ENCODE results near the gene SKP1.
"Not testable (repeated sequence)": the region's sequence is repeated elsewhere in the genome, so short reads cannot be mapped to it uniquely, and the experiment has no call there.

Gene SKP1

GRCh38 chr5:134176511-134177368 lies at the start of gene SKP1:
TSS of gene SKP1 (minus strand) at chr5:134176950. CDS start at chr5:134174022, 2,928 bp downstream.
- no peak for DNase-seq (ENCODE audit: low read depth, low spot score)

- DNase-seq (ENCODE audit: low read depth, low spot score) = peak; percentile 85
Measured at GRCh38 chr5:134225780-134226440, 49.2 kb upstream of the SKP1 start, which contains the start of gene PPP2CA. TSS of gene PPP2CA (minus strand) at chr5:134226073. CDS start at chr5:134225861, 212 bp downstream.

DNA sequence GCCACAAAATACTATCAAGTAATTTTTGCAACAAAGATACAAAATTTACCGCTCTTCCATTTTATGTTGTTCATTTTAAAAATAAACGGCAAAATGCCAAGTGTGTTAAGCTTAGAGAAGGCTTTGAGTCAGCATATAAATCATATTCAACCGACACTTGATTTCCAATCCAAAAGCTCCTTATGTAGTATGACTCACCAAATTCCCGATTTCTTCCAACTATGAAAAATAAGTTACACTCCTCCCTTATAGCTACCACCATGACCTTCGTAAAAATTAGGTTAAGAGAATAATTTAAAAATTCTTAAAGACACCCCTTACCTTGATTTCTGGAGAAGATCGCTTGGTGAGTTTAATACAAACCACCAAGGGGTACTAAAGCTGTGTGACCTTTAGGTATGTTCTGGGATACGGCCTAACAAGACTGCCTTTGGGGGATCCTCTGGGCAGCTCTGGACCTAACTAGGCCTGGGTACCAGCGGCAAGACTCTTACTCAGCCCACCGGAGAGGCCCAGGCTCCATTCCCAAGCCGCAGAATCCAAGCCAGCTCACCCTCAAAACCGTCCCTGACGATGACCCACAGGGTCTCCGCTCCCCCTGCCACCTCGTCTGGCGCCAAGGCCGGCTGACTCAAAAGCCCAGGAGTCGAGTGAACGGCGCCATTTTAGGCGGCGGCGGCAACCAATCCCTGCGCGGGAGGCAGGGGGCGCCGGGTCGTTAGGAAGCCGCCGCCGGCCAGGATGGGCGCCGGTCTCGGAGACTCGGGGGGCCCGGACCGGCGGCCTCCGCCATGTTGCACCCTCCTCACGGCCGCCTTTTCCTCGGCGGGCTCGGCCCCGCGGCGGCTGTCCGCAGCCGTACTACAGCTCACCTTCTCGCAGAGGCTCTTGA lies 48.4 kb upstream of the SKP1 start:
- no peak for DNase-seq (ENCODE audit: low read depth, low spot score)

DNA sequence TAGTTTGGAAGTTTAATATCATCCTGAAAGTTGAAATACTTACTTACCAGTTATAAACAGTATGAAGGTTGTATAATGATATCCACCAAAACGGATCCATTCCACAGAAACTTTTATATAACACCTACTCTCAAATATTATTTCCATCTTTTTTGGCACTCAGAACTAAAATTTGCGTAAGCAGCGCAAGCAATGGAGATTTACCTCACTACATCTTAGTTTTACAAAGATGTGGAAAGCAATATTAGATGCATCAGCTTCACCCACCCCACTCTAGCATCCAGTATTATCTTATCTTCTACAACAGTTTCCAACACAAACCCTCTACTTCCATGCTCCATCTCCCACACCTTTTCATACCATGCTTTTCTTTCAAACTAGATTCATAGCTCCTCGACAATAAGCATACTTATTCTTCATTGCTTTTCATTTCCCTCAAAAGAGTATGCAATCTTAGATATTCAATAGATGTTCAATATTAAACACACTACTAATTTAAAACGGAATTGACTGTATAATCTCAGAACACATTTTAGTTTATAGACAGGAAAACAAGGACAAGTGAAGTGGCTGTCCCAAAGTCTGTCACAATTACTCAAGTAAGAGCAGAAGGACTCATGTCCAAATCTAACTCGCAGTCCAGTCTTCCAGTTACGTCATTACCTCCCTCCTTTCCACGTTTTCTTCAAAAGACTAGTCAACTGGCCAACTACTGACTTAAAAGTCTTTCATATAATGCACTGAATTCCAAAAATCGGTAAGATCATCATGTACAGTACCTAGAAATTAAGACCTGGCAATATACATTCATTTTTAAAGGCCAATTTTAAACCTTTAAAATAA lies 46.9 kb upstream of the SKP1 start:
- no peak for DNase-seq (ENCODE audit: low read depth, low spot score)

- DNase-seq (ENCODE audit: low read depth, low spot score) = not testable (repeated sequence)
Measured at GRCh38 chr5:134221690-134222089, 44.9 kb upstream of the SKP1 start.

DNA sequence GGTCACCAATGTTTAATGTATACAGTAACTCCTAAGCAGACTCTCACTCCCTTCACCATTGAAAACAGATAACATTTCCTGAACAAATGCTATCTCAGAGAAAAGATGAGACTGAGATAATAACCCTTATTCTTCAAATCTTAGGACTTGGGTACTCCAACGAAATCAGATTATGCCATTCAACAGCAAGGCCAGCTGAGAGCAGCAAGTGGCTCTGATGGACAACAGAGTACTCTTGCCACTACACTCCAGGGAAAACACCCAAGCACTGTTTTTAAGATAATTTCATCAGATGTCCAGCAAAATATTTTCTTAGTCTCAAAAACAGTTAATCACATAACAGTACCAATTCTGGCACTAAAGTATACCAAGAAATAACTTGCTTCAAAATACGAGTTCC lies 39.0 kb upstream of the SKP1 start:
- DNase-seq (ENCODE audit: low read depth, low spot score) = no peak

DNA sequence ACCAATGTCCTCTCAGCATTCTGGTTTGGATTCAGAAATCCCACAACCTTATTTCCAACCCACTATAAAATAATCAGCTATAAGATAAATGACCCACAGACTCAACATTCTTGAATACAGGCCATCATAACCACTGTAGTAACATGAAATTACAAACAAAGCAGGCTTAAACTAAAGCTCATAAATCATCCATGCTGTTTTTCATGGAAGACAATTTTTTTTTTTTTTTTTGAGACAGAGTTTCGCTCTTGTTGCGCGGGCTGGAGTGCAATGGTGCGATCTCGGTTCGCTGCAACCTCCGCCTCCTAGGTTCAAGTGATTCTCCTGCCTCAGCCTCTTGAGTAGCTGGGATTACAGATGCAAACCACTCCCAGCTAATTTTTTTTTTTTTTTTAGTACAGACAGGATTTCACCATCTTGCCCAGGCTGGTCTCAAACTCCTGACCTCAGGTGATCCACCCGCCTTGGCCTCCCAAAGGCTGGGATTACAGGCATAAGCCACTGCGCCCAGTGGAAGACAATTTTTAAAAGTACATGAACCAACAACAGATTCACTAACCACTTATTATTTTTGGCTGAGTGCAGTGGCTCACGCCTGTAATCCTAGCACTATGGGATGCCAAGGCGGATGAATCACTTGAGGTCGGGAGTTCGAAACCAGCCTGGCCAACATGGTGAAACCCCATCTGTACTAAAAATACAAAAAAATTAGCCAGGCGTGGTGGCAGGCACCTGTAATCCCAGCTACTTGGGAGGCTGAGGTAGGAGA lies 34.7 kb upstream of the SKP1 start:
- not testable (repeated sequence) for DNase-seq (ENCODE audit: low read depth, low spot score)

- DNase-seq (ENCODE audit: low read depth, low spot score) = no peak
Measured at GRCh38 chr5:134209477-134210245, 32.9 kb upstream of the SKP1 start.

DNA sequence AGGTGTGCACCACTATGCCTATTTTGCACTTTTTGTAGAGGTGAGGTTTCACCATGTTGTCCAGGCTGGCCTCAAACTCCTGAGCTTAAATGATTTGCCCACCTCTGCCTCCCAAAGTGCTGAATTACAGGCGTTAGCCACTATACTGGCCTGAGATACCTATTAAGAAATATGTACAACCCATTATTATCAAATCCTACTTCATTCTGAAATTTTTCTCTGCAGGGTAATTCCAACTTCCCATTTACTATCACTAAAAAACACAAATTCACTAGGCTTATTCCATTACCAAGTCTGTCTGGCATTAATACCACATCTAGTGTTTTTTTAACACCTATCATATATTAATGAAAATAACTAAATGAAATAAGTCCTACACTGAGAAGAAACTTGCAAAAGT lies 30.9 kb upstream of the SKP1 start:
- DNase-seq (ENCODE audit: low read depth, low spot score) = no peak

GRCh38 chr5:134206627-134207160 lies 29.9 kb upstream of the SKP1 start:
- no peak for DNase-seq (ENCODE audit: low read depth, low spot score)

DNA sequence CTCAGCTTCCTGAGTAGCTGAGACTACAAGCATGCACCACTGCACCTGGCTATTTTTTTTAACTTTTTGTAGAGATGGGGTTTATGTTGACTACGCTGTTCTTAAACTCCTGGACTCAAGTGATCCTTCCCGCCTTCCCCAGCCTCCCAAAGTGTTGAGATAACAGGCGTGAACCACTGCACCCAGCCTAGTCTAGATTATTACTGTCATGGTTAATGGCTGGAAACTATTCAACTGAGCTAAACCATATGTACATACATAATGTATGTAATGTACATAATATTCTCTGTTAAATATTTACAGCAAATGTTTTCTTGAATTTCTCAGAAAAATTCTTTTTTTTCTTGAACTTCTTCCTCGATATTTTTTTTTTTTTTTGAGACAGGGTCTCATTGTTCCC lies 27.8 kb upstream of the SKP1 start:
- DNase-seq (ENCODE audit: low read depth, low spot score) = no peak

DNA sequence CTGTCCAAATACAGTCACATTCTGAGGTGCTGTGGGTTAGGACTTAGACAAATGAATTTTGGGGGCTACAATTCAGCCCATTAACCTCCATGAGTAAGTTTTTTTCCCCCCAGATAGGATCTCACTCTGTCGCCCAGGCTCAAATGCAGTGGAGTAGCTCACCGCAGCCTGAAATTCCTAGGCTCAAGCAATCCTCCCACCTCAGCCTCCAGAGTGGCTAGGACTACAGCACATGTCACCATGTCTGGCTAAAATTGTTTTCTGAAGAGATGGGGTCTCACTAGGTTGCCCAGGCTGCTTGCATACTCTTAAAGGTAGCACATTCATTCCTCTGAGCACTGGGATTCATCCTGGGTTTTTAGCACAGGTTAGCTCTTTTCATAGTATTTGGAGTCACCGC lies 26.9 kb upstream of the SKP1 start:
- no peak for DNase-seq (ENCODE audit: low read depth, low spot score)

DNA sequence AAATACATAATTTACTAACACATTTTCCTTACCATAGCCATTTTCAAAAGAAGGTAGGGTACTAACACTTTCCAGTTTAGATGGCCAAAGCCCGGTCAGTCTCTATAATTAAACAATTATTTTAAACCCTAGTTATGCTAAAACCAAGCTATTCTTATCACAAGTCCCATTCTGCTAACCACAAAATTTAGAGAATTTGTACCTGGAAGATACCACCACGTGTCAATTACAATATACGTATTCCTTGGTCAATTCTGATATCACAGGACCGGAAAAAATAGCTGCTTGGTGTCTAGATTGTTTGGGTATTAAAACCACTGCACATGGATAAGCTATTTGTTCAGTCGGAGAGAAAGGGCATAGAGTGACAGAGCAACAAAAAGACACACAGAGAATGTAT lies 18.9 kb upstream of the SKP1 start:
- no peak for DNase-seq (ENCODE audit: low read depth, low spot score)

DNA sequence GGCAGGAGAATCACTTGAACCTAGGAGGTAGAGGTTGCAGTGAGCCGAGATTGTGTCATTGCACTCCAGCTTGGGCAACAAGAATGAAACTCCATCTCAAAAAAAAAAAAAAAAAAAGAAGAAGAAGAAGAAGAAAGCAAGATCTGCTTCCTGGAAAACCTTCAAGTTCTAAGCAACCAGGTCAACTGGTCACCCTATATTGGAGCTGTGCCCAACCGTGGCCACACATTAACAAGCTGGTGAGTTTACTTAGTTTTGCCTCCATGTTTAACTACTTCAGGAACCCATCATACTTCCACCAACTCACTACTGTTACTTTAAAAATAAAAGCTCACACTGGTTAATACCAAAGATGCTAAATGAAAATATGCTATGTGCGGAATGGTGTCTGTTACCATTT lies 12.3 kb upstream of the SKP1 start:
- DNase-seq (ENCODE audit: low read depth, low spot score) = no peak

GRCh38 chr5:134188092-134188491 lies 11.3 kb upstream of the SKP1 start:
- DNase-seq (ENCODE audit: low read depth, low spot score) = no peak

DNA sequence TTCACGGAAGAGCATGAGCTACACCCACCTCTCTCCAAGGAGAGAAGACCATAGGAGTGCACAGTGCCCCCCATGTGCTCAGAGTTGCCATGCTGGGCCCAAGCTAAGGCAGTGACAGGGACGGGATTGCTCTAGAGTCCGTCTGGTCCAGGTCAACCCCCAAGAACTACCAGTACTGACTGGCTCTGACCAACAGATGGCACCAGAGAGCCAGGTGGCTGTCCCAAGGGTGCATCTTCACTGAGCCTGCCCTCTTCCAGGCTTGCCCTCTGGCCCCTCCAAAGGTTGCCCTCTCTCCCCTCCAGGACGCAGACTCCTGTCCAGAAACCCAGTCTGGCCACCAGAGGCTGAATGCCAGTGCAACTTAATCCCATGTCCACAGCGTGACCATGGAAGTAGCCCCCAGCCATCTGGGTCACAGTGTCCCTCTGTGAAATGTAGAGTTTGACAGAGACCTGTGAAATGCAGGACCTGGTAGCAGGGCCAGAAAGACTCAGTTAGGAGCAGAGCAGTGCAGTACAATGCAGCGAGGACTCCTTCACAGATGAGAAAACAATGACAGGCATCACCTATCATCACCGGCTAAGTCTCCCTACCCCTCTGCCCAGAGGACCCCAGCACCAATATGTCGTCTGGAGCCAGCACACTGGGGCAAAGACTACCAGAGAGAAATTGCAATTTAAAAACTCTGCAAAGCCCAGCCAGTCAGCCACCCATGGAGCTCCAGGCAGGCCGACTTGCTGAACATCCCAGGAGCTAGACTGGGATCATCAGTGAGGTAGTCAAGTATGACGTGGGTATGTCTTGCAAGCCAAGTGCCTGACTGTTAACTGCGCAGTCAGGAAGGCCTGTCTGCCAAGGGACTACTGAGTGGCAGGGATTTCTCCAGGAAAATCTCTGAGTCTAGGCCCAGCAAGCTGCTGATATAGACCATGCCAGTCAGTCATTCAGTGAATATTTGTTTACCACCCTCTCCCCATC lies 7.7 kb upstream of the SKP1 start:
- DNase-seq (ENCODE audit: low read depth, low spot score) = no peak

- no peak for DNase-seq (ENCODE audit: low read depth, low spot score)
Measured at GRCh38 chr5:134183481-134183880, 6.7 kb upstream of the SKP1 start.

DNA sequence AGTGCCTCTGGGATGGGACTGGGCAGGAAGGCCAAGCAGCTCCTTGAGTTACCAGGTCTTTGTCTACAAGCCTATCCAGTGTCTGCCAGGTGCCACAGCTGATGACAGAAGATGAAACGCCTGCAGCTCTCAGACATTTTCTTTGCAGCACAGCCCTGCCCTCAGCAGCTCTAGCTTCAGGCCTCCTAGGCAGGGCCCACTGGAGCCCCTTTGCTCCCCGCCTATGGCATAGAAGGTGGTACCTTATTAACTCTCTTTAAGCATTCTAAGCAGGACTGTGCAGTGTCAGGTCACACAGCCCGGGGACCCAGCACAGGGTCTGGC lies 1.3 kb upstream of the SKP1 start:
- DNase-seq (ENCODE audit: low read depth, low spot score) = no peak

Measured in iPS DF 19.7 (cell line).